Endothelial cell of umbilical vein (primary cell): ENCODE results near the gene RIPOR3. TPM values are rescaled to one million over a fixed set of nuclear protein-coding genes. Genes with fewer than 3 reads are reported as not detected.

Experiments
- BruUV-seq: library from RNA; stranded (reverse); fragments of 400-500 nt; replicated peaks from 2 replicates; lab custom pipeline; 2021; lab: Mats Ljungman, UMichigan
- CTCF ChIA-PET: fragments of 300-600, 350-600 bp; sonication (Branson Sonifier 250); formaldehyde crosslinking; loops from one replicate; lab custom pipeline; 2021; ENCODE audit warnings: antibody characterized with exemption, inconsistent platforms; lab: Charles Lee
- POLR2A ChIA-PET: fragments of 300-600, 350-600 bp; sonication (Branson Sonifier 250); formaldehyde crosslinking; loops from one replicate; lab custom pipeline; 2021; ENCODE audit warnings: antibody characterized with exemption, inconsistent platforms; lab: Charles Lee
- DNase-seq: peaks from one replicate; pipeline ENCODE4 v3.0.0-alpha.2; 2011; ENCODE audit warnings: low read depth, low spot score
- FAIRE-seq: peaks from 2 replicates; lab custom pipeline; 2011; peaks lifted over from hg19 to GRCh38; lab: Jason Lieb, UNC
- H2AFZ ChIP-seq: 2 replicates; pipeline ENCODE4 v1.6.0; 2012; ENCODE audit warnings: low read depth, low read length, control low read depth, inconsistent platforms
- H3K27ac ChIP-seq: 2 replicates; pipeline ENCODE4 v1.5.1; 2011; ENCODE audit warnings: low read depth, mild to moderate bottlenecking, control low read depth, low read length, moderate library complexity; ENCODE audit not compliant: insufficient read depth
- H3K27me3 ChIP-seq, 2 experiments: 2 replicates each; pipeline versions ENCODE4 v1.6.0 to v1.6.1; 2011; ENCODE audit warnings: low read length in 2 of 2, mixed read lengths in 1 of 2; ENCODE audit not compliant: control insufficient read depth in 2 of 2, insufficient read depth in 2 of 2
- H3K36me3 ChIP-seq, 2 experiments: 2 replicates in 1 of 2; 3 replicates in 1 of 2; pipeline ENCODE4 v1.5.1; 2011; ENCODE audit warnings: low read length in 2 of 2, mild to moderate bottlenecking in 1 of 2, moderate library complexity in 1 of 2; ENCODE audit not compliant: control insufficient read depth in 2 of 2, insufficient read depth in 2 of 2; ENCODE audit errors: extremely low read depth in 1 of 2
- H3K4me1 ChIP-seq: 3 replicates; pipeline ENCODE4 v1.5.1; 2011; ENCODE audit warnings: mild to moderate bottlenecking, low read length; ENCODE audit not compliant: control insufficient read depth, insufficient read depth; ENCODE audit errors: extremely low read depth
- H3K4me2 ChIP-seq: 2 replicates; pipeline ENCODE4 v1.6.1; 2011; ENCODE audit warnings: low read length, control low read depth, mixed read lengths; ENCODE audit not compliant: insufficient read depth
- H3K4me3 ChIP-seq, 3 experiments: fragments of 200-600 bp in 1 of 3; sonication (generic), shearing (Covaris generic) in 1 of 3; replicated peaks in 1 of 3; 2 replicates each; pipeline ENCODE4 v1.5.1; 2011 to 2016; ENCODE audit warnings: control low read depth in 3 of 3, low read length in 3 of 3, mild to moderate bottlenecking in 2 of 3, inconsistent platforms in 1 of 3, low read depth in 1 of 3, moderate library complexity in 1 of 3; ENCODE audit not compliant: insufficient read depth in 1 of 3
- H3K79me2 ChIP-seq: 2 replicates; pipeline ENCODE4 v1.6.0; 2012; ENCODE audit warnings: low read length, inconsistent platforms; ENCODE audit not compliant: control insufficient read depth, insufficient read depth
- H3K9ac ChIP-seq: replicated peaks from 2 replicates; pipeline ENCODE3; 2011; ENCODE audit warnings: low read length, control low read depth; ENCODE audit not compliant: insufficient read depth; ENCODE audit errors: extremely low read depth
- H3K9me1 ChIP-seq: replicated peaks from 3 replicates; pipeline ENCODE4 v1.6.0; 2011; ENCODE audit warnings: mild to moderate bottlenecking, low read length; ENCODE audit not compliant: control insufficient read depth, insufficient read depth; ENCODE audit errors: extremely low read depth
- H3K9me3 ChIP-seq: replicated peaks from 2 replicates; pipeline ENCODE4 v1.5.1; 2012; ENCODE audit warnings: low read length, inconsistent platforms; ENCODE audit not compliant: control insufficient read depth, insufficient read depth
- H4K20me1 ChIP-seq: replicated peaks from 2 replicates; pipeline ENCODE3; 2011; ENCODE audit warnings: mild to moderate bottlenecking, low read length; ENCODE audit not compliant: control insufficient read depth, insufficient read depth; ENCODE audit errors: extremely low read depth
- EZH2 ChIP-seq: IDR thresholded peaks from 2 replicates; pipeline ENCODE4 v1.6.1; 2012; ENCODE audit warnings: borderline replicate concordance, low read depth, mild to moderate bottlenecking, moderate library complexity, low read length, inconsistent platforms; ENCODE audit not compliant: severe bottlenecking
- FOS ChIP-seq: IDR thresholded peaks from 2 replicates; pipeline ENCODE4 v1.6.1; 2011; ENCODE audit warnings: mild to moderate bottlenecking, low read length, moderate library complexity, borderline replicate concordance; ENCODE audit not compliant: insufficient read depth
- GATA2 ChIP-seq: IDR thresholded peaks from 2 replicates; pipeline ENCODE4 v1.7.0; 2011; ENCODE audit warnings: low read depth, mild to moderate bottlenecking, moderate library complexity, mixed read lengths, low read length; ENCODE audit not compliant: insufficient read length, insufficient read depth
- JUN ChIP-seq: IDR thresholded peaks from 2 replicates; pipeline ENCODE4 v1.6.1; 2011; ENCODE audit warnings: borderline replicate concordance, low read depth; ENCODE audit not compliant: insufficient read length, insufficient read depth
- MYC ChIP-seq: IDR thresholded peaks from one replicate; pipeline ENCODE4 v1.6.1; 2011; ENCODE audit warnings: mild to moderate bottlenecking, low read depth, low read length
- POLR2A ChIP-seq: IDR thresholded peaks from 2 replicates; pipeline ENCODE4 v1.6.1; 2012; ENCODE audit warnings: low read depth, mild to moderate bottlenecking, control low read depth, low read length
- POLR2AphosphoS5 ChIP-seq: IDR thresholded peaks from 2 replicates; pipeline ENCODE4 v1.6.1; 2012; ENCODE audit warnings: low read depth, mild to moderate bottlenecking, control low read depth, low read length, moderate library complexity; ENCODE audit not compliant: insufficient read depth
- dilution Hi-C: fragments of 300-500 bp; cut with MboI; formaldehyde crosslinking; loops from one replicate; pipeline ENCODE4 v1.15.0; 2019; ENCODE audit warnings: low sequenced_read_pairs; ENCODE audit not compliant: extremely low pct_ligation_motif_present
- intact Hi-C: fragments of 100-400 bp; cut with micrococcal nuclease; formaldehyde crosslinking; loops from one replicate; pipeline ENCODE4 v1.10.0; 2022
- polyA plus RNA-seq, 4 experiments: library from polyadenylated mRNA; depleted of rRNA in 3 of 4; stranded (reverse) in 3 of 4; unstranded in 1 of 4; fragments of >200 nt; gene quantifications; 2 replicates each; pipeline versions ENCODE4 v1.2.1 to v1.2.3, GENCODE V29; 2011 to 2012; ENCODE audit warnings: missing spikeins in 1 of 4
- total RNA-seq: library from RNA; stranded (reverse); gene quantifications from 2 replicates; pipeline ENCODE4 v1.2.3, GENCODE V29; 2021
- TF ChIP-seq, protein P1 (sequence below), 2 donors: IDR thresholded peaks; 1 replicate in 1 of 2; 2 replicates in 1 of 2; pipeline ENCODE4 v1.5.1; 2011; ENCODE audit warnings: low read length in 2 of 2, mild to moderate bottlenecking in 2 of 2, moderate library complexity in 2 of 2, control low read depth in 1 of 2, inconsistent platforms in 1 of 2, low read depth in 1 of 2; ENCODE audit not compliant: insufficient read depth in 1 of 2; ENCODE audit errors: extremely low read depth in 1 of 2
- TF ChIP-seq, protein P2 (sequence below): IDR thresholded peaks from 2 replicates; pipeline ENCODE4 v1.6.1; 2011; ENCODE audit not compliant: insufficient read depth, insufficient read length

Gene RIPOR3
- total and polyA plus RNA-seq, 2 donors (not counting 3 experiments of a cell fraction or from before 2014, with no cell fraction given): not detected

DNA sequence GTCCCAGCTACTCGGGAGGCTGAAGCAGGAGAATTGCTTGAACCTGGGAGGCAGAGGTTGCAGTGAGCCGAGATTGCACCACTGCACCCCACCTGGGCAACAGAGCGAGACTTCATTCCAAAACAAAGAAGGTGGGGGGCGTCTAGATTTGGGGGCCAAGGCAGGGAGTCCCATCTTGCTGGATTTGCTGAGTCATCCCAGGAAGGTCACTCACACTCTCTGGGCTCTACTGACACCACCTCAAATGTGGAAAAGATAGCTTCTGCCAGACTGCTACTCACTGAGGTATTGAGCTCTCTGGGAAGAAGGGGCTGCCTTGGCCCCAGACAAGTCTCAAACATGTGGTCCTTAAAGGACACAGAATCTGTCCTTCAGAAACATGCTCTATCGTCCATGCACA, 74.3 kb downstream of the RIPOR3 start:
- H4K20me1 ChIP-seq: no peaks in the 10 kb centered on the region
- H3K4me1 ChIP-seq: no peaks in the 10 kb centered on the region
- no peaks in the 10 kb centered on the region for H3K36me3 ChIP-seq
- H3K4me3 ChIP-seq: no peak overlapping the region
- no peak overlapping the region for H3K27ac ChIP-seq
- DNase-seq: no peak
- no peak overlapping the region for H3K9ac ChIP-seq
- dilution Hi-C loops: no loop called here
- no peaks in the 10 kb centered on the region for H3K79me2 ChIP-seq
- no peaks in the 10 kb centered on the region for H3K9me1 ChIP-seq
- ChIA-PET CTCF (interaction anchor here (0.7 kb wide), 1 partner anchor 19 kb away, joined by 3 read pairs; no protein-coding TSS in a partner anchor), POLR2A (no interaction called here)
- no peaks in the 10 kb centered on the region for H3K9me3 ChIP-seq
- H3K4me2 ChIP-seq: no peak overlapping the region
- TF ChIP-seq POLR2AphosphoS5 (no peak), JUN (no peak), POLR2A (no peak), GATA2 (no peak), MYC (no peak), EZH2 (no peak), FOS (no peak)
- TF ChIP-seq, protein P1, sequence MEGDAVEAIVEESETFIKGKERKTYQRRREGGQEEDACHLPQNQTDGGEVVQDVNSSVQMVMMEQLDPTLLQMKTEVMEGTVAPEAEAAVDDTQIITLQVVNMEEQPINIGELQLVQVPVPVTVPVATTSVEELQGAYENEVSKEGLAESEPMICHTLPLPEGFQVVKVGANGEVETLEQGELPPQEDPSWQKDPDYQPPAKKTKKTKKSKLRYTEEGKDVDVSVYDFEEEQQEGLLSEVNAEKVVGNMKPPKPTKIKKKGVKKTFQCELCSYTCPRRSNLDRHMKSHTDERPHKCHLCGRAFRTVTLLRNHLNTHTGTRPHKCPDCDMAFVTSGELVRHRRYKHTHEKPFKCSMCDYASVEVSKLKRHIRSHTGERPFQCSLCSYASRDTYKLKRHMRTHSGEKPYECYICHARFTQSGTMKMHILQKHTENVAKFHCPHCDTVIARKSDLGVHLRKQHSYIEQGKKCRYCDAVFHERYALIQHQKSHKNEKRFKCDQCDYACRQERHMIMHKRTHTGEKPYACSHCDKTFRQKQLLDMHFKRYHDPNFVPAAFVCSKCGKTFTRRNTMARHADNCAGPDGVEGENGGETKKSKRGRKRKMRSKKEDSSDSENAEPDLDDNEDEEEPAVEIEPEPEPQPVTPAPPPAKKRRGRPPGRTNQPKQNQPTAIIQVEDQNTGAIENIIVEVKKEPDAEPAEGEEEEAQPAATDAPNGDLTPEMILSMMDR (IDR thresholded peaks at IDR 0.05; ENCODE audit: extremely low read depth in 1 of 2, insufficient read depth in 1 of 2, low read depth in 1 of 2, low read length in 2 of 2): no peak
- TF ChIP-seq, protein P2, sequence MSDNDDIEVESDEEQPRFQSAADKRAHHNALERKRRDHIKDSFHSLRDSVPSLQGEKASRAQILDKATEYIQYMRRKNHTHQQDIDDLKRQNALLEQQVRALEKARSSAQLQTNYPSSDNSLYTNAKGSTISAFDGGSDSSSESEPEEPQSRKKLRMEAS: no peak
- intact Hi-C loops: no loop called here
- no peaks in the 10 kb centered on the region for H3K27me3 ChIP-seq
- FAIRE-seq: no peak
- no TSS peak for BruUV-seq
- no peak overlapping the region for H2AFZ ChIP-seq
